HK-2 (cell line): ENCODE data around the gene MAD1L1.
A peak's percentile ranks its signal among the peaks of the same experiment; 100 is the strongest.
"Not testable (repeated sequence)": the region's sequence is repeated elsewhere in the genome, so short reads cannot be mapped to it uniquely, and the experiment has no call there.

Source experiments
- DNase-seq: peaks from one replicate; pipeline ENCODE4 v3.0.0-alpha.2; 2018; ENCODE audit not compliant: unreplicated experiment

Gene MAD1L1

GRCh38 chr7:1818575-1819258, 414.0 kb downstream of the MAD1L1 start:
- no peak for DNase-seq

- no peak for DNase-seq
Observed at GRCh38 chr7:1817061-1817712, 415.6 kb downstream of the MAD1L1 start.

GRCh38 chr7:1816451-1816850, 416.3 kb downstream of the MAD1L1 start:
- DNase-seq = not testable (repeated sequence)

- DNase-seq = not testable (repeated sequence)
Observed at GRCh38 chr7:1815551-1816281, 417.0 kb downstream of the MAD1L1 start.

- DNase-seq = peak; percentile 12
Observed at GRCh38 chr7:1815051-1815481, 417.7 kb downstream of the MAD1L1 start.

- no peak for DNase-seq
Observed at GRCh38 chr7:1814089-1814811, 418.5 kb downstream of the MAD1L1 start.

GRCh38 chr7:1813394-1814088, 419.2 kb downstream of the MAD1L1 start:
- DNase-seq = no peak

GRCh38 chr7:1812509-1813393, 420.0 kb downstream of the MAD1L1 start:
- DNase-seq = no peak

GRCh38 chr7:1811850-1812508, 420.8 kb downstream of the MAD1L1 start:
- peak; percentile 16 for DNase-seq

- no peak for DNase-seq
Observed at GRCh38 chr7:1810961-1811849, 421.5 kb downstream of the MAD1L1 start.

GRCh38 chr7:1810521-1810920, 422.2 kb downstream of the MAD1L1 start:
- no peak for DNase-seq

- DNase-seq = no peak
Observed at GRCh38 chr7:1809601-1810258, 423.0 kb downstream of the MAD1L1 start.

GRCh38 chr7:1809070-1809469, 423.7 kb downstream of the MAD1L1 start:
- DNase-seq = no peak

- DNase-seq = no peak
Observed at GRCh38 chr7:1807821-1808600, 424.7 kb downstream of the MAD1L1 start.

GRCh38 chr7:1806354-1806753, 426.4 kb downstream of the MAD1L1 start:
- DNase-seq = no peak

GRCh38 chr7:1804310-1804709, 428.4 kb downstream of the MAD1L1 start:
- DNase-seq = no peak

- no peak for DNase-seq
Observed at GRCh38 chr7:1802899-1803298, 429.8 kb downstream of the MAD1L1 start.

- DNase-seq = no peak
Observed at GRCh38 chr7:1800902-1801301, 431.8 kb downstream of the MAD1L1 start.
